SU-DHL-6 (cell line): ENCODE data around the gene TMEM139.

Experiments
- H2AFZ ChIP-seq: fragments of 200-600 bp; sonication (generic); 2 replicates; pipeline ENCODE4 v1.6.1; 2014; ENCODE audit warnings: low read depth, mild to moderate bottlenecking, moderate library complexity, mixed read lengths, antibody characterized with exemption, low read length; ENCODE audit not compliant: severe bottlenecking
- H3F3A ChIP-seq: fragments of 200-600 bp; shearing (Covaris generic); 2 replicates; pipeline ENCODE4 v1.6.0; 2016; ENCODE audit warnings: antibody characterized with exemption, mild to moderate bottlenecking; ENCODE audit not compliant: insufficient read depth
- H3K27ac ChIP-seq: fragments of 200-600 bp; sonication (generic); 2 replicates; pipeline ENCODE4 v1.5.1; 2016; ENCODE audit warnings: low read depth, mild to moderate bottlenecking, low read length, moderate library complexity, mixed read lengths
- H3K27me3 ChIP-seq: fragments of 200-600 bp; sonication (generic), shearing (Covaris generic); 2 replicates; pipeline ENCODE4 v1.6.0; 2014; ENCODE audit warnings: mild to moderate bottlenecking, low read length
- H3K36me3 ChIP-seq: fragments of 200-600 bp; sonication (generic); 2 replicates; pipeline ENCODE4 v1.6.1; 2014; ENCODE audit warnings: mild to moderate bottlenecking, low read length, mixed read lengths
- H3K4me2 ChIP-seq: fragments of 300-600, 200-600 bp; shearing (Covaris generic), sonication (generic); 2 replicates; pipeline ENCODE4 v1.6.0; 2014; ENCODE audit warnings: low read length, low read depth, mild to moderate bottlenecking; ENCODE audit not compliant: poor library complexity, severe bottlenecking
- H3K4me3 ChIP-seq: fragments of 200-600 bp; sonication (generic); 2 replicates; pipeline ENCODE4 v1.5.1; 2014; ENCODE audit warnings: antibody characterized with exemption, low read length, mild to moderate bottlenecking, mixed read lengths; ENCODE audit not compliant: insufficient read depth, poor library complexity, severe bottlenecking
- H3K79me2 ChIP-seq: fragments of 200-600 bp; sonication (generic); 2 replicates; pipeline ENCODE4 v1.6.1; 2014; ENCODE audit warnings: mild to moderate bottlenecking, low read length, moderate library complexity; ENCODE audit not compliant: insufficient read depth
- H3K9ac ChIP-seq: fragments of 200-600 bp; sonication (generic); 2 replicates; pipeline ENCODE4 v1.7.0; 2014; ENCODE audit warnings: mild to moderate bottlenecking, low read length
- H3K9me2 ChIP-seq: fragments of 200-600 bp; sonication (generic); replicated peaks from 2 replicates; pipeline ENCODE4 v1.6.1; 2014; ENCODE audit warnings: low read length; ENCODE audit not compliant: insufficient read depth
- H3K9me3 ChIP-seq: fragments of 200-600 bp; sonication (generic); 2 replicates; pipeline ENCODE4 v1.6.1; 2014; ENCODE audit warnings: low read length, mixed read lengths; ENCODE audit not compliant: insufficient read depth
- H4K20me1 ChIP-seq: fragments of 200-600 bp; sonication (generic); 2 replicates; pipeline ENCODE4 v1.6.1; 2014; ENCODE audit warnings: low read depth, mild to moderate bottlenecking, antibody characterized with exemption, low read length, moderate library complexity, mixed read lengths
- CTCF ChIP-seq: fragments of 200-600 bp; sonication (generic); IDR thresholded peaks from one replicate; pipeline ENCODE4 v1.5.1; 2017; ENCODE audit warnings: antibody characterized with exemption, mild to moderate bottlenecking, low read length, moderate library complexity; ENCODE audit not compliant: insufficient read depth, poor library complexity, severe bottlenecking
- EZH2phosphoT487 ChIP-seq: fragments of 200-600 bp; sonication (generic), shearing (Covaris generic); conservative IDR thresholded peaks from 2 replicates; pipeline ENCODE4 v1.6.1; 2018; ENCODE audit warnings: mild to moderate bottlenecking, antibody characterized with exemption, low read length, moderate library complexity, mixed read lengths

The TMEM139 gene

GRCh38 chr7:143305423-143306070, 20.8 kb downstream of the TMEM139 start:
- peak; percentile 48 for TF ChIP-seq CTCF
- no peak for TF ChIP-seq EZH2phosphoT487
- Histone ChIP-seq H2AFZ (no peak overlapping the region), H3K9me3 (no peaks in the 10 kb centered on the region), H3K79me2 (no peaks in the 10 kb centered on the region), H3K4me3 (no peak overlapping the region), H3K36me3 (peaks cover 22% of the 10 kb centered on the region), H3K27ac (no peak overlapping the region), H3K4me2 (no peak overlapping the region), H4K20me1 (no peaks in the 10 kb centered on the region), H3K27me3 (no peaks in the 10 kb centered on the region), H3K9ac (no peak overlapping the region), H3F3A (no peaks in the 10 kb centered on the region), H3K9me2 (no peaks in the 10 kb centered on the region)

GRCh38 chr7:143308632-143309031, 23.9 kb downstream of the TMEM139 start:
- no peaks in the 10 kb centered on the region for H3K9me3 ChIP-seq
- H3F3A ChIP-seq = 0 out of 2 replicates have a peak, but pooled peaks cover 3% of the 10 kb centered on the region
- peaks cover 11% of the 10 kb centered on the region; the same call in 1 of the 2 replicates for H3K36me3 ChIP-seq
- no peak overlapping the region for H3K9ac ChIP-seq
- no peak overlapping the region for H2AFZ ChIP-seq
- TF ChIP-seq CTCF (no peak), EZH2phosphoT487 (no peak)
- H3K4me3 ChIP-seq = no peak overlapping the region
- H3K27me3 ChIP-seq = no peaks in the 10 kb centered on the region
- H4K20me1 ChIP-seq = no peaks in the 10 kb centered on the region
- H3K27ac ChIP-seq = no peak overlapping the region
- H3K79me2 ChIP-seq = no peaks in the 10 kb centered on the region
- no peak overlapping the region for H3K4me2 ChIP-seq
- H3K9me2 ChIP-seq = no peaks in the 10 kb centered on the region

GRCh38 chr7:143314127-143314526, 29.4 kb downstream of the TMEM139 start:
- Histone ChIP-seq H3K36me3 (no peaks in the 10 kb centered on the region), H3K27ac (no peak overlapping the region), H3K27me3 (no peaks in the 10 kb centered on the region), H3F3A (0 out of 2 replicates have a peak, but pooled peaks cover 3% of the 10 kb centered on the region), H3K4me3 (no peak overlapping the region), H4K20me1 (no peaks in the 10 kb centered on the region), H3K9me3 (no peaks in the 10 kb centered on the region), H3K79me2 (no peaks in the 10 kb centered on the region), H2AFZ (no peak overlapping the region), H3K9me2 (no peaks in the 10 kb centered on the region), H3K9ac (no peak overlapping the region), H3K4me2 (no peak overlapping the region)
- no peak for TF ChIP-seq EZH2phosphoT487
- TF ChIP-seq CTCF = no peak
